GM12875 (cell line): ENCODE measurements around the gene TMEM50A.
"Not testable (repeated sequence)": the region's sequence is repeated elsewhere in the genome, so short reads cannot be mapped to it uniquely, and the experiment has no call there.

Source experiments
- H3K4me3 ChIP-seq: one replicate; pipeline ENCODE4 v1.5.1; 2011; ENCODE audit warnings: low read depth, low read length, control low read depth
- CTCF ChIP-seq: IDR thresholded peaks from 2 replicates; pipeline ENCODE4 v1.5.1; 2011; ENCODE audit warnings: low read depth, mild to moderate bottlenecking, control low read depth, inconsistent platforms, low read length, moderate library complexity, borderline replicate concordance; ENCODE audit not compliant: insufficient read depth

TMEM50A gene

GRCh38 chr1:25327864-25328790, 10.0 kb upstream of the TMEM50A start:
- not testable (repeated sequence) for H3K4me3 ChIP-seq

- not testable (repeated sequence) for H3K4me3 ChIP-seq
These were observed 9.3 kb upstream of the TMEM50A start for GRCh38 chr1:25328791-25329185.

- H3K4me3 ChIP-seq, result not testable (repeated sequence)
These were observed 8.8 kb upstream of the TMEM50A start for GRCh38 chr1:25329336-25329735.

GRCh38 chr1:25329950-25330349, 8.2 kb upstream of the TMEM50A start:
- H3K4me3 ChIP-seq, result not testable (repeated sequence)

GRCh38 chr1:25336922-25337354, 1.2 kb upstream of the TMEM50A start:
- TF ChIP-seq CTCF, result 0 out of 2 replicates have a peak, but pooled peaks have one; percentile 8
- peak overlapping the region; percentile 66 for H3K4me3 ChIP-seq

- H3K4me3 ChIP-seq, result peak overlapping the region; percentile 61
These were observed 499 bp upstream of the TMEM50A start for GRCh38 chr1:25337483-25338187.

GRCh38 chr1:25338986-25339385, 852 bp downstream of the TMEM50A start:
- peak overlapping the region; percentile 74 for H3K4me3 ChIP-seq
- TF ChIP-seq CTCF, result no peak

GRCh38 chr1:25341746-25342145, 3.6 kb downstream of the TMEM50A start:
- no peak overlapping the region for H3K4me3 ChIP-seq
- no peak for TF ChIP-seq CTCF

- no peak overlapping the region for H3K4me3 ChIP-seq
- TF ChIP-seq CTCF, result no peak
These were observed 4.7 kb downstream of the TMEM50A start for GRCh38 chr1:25342846-25343245.

GRCh38 chr1:25343872-25344271, 5.7 kb downstream of the TMEM50A start:
- TF ChIP-seq CTCF, result no peak
- H3K4me3 ChIP-seq, result no peak overlapping the region
